ENCODE measurements around the gene LSM4. TPM values are rescaled to one million over a fixed set of nuclear protein-coding genes. Genes with fewer than 3 reads are reported as not detected.

The LSM4 gene
- total and polyA plus RNA-seq, 2 of the 13 experiments (the other 11 are each of a cell fraction or from before 2014, with no cell fraction given) = 65.8 to 166 TPM

- Histone ChIP-seq H3K4me1 (ENCODE audit: insufficient read depth, low read length) (peaks cover 26% of the 10 kb centered on the region), H3K9ac (ENCODE audit: insufficient read depth, low read depth, low read length) (no peak overlapping the region), H3K4me3 (replicated peaks in 1 of 3; ENCODE audit: insufficient read depth in 1 of 3, low read depth in 2 of 3, low read length in 3 of 3) (no peak overlapping the region), H3K4me2 (ENCODE audit: low read depth, low read length) (no peak overlapping the region), H2AFZ (ENCODE audit: low read length) (no peak overlapping the region), H3K27ac (ENCODE audit: extremely low read length, insufficient read depth, low read length) (no peak overlapping the region), H3K79me2 (ENCODE audit: insufficient read depth, low read length) (no peaks in the 10 kb centered on the region), H3K27me3 (ENCODE audit: control insufficient read depth in 1 of 2, insufficient read depth in 2 of 2, low read length in 2 of 2) (peaks cover 0 to 3% of the 10 kb centered on the region in 2 experiments; a peak in 1 of 5 replicates), H4K20me1 (ENCODE audit: insufficient read depth, low read length) (no peaks in the 10 kb centered on the region), H3K36me3 (replicated peaks in 1 of 2; ENCODE audit: control insufficient read depth in 1 of 2, insufficient read depth in 2 of 2, low read length in 2 of 2) (no peaks in the 10 kb centered on the region), H3K9me3 (ENCODE audit: low read length) (no peaks in the 10 kb centered on the region)
- ATAC-seq (no peak), DNase-seq (ENCODE audit: low spot score) (no peak), FAIRE-seq (no peak)
- 72% methylated on average over 2 of the region's 2 CpGs for WGBS (ENCODE audit: low lambda C conversion rate)
- ChIA-PET POLR2A (interaction anchor here (1.4 kb wide), 1 partner anchor 12 kb away, joined by 5 read pairs; the partner anchor contains the start of gene JUND), CTCF (ENCODE audit: low intra/inter-chr PET ratio, low total read pairs) (no interaction called here)
- BruUV-seq (replicated peaks) = no TSS peak
- intact Hi-C loops (cut with micrococcal nuclease; ENCODE audit: unreplicated experiment) (no loop called here), in situ Hi-C loops (cut with HindIII; ENCODE audit: extremely low pct_ligation_motif_present, low pct_unique_long_range_greater_than_20kb) (no loop called here)
- TF ChIP-seq ZFP36 (IDR thresholded peaks at IDR 0.05; ENCODE audit: borderline replicate concordance, low read depth, low read length, partially characterized antibody) (peak; percentile 10), TFDP2 (CRISPR knock-in tag; IDR thresholded peaks at IDR 0.05) (no peak)
Observed at GRCh38 chr19:18269070-18269723, 53.7 kb downstream of the LSM4 start.

- ATAC-seq (no peak), DNase-seq (ENCODE audit: low spot score) (no peak), FAIRE-seq (no peak)
- POLR2A ChIA-PET = no interaction called here
- peaks cover 21% of the 10 kb centered on the region for H3K4me1 ChIP-seq (ENCODE audit: insufficient read depth, low read length)
- H3K9ac ChIP-seq (ENCODE audit: insufficient read depth, low read depth, low read length) = no peak overlapping the region
- peaks cover 5 to 7% of the 10 kb centered on the region in 2 experiments; a peak in 3 of 5 replicates for H3K27me3 ChIP-seq (ENCODE audit: control insufficient read depth in 1 of 2, insufficient read depth in 2 of 2, low read length in 2 of 2)
- CTCF ChIA-PET (ENCODE audit: low intra/inter-chr PET ratio, low total read pairs) = no interaction called here
- H3K4me2 ChIP-seq (ENCODE audit: low read depth, low read length) = no peak overlapping the region
- H2AFZ ChIP-seq (ENCODE audit: low read length) = no peak overlapping the region
- in situ Hi-C loops (cut with HindIII; ENCODE audit: extremely low pct_ligation_motif_present, low pct_unique_long_range_greater_than_20kb) (no loop called here), intact Hi-C loops (cut with micrococcal nuclease; ENCODE audit: unreplicated experiment) (no loop called here)
- no peaks in the 10 kb centered on the region for H3K79me2 ChIP-seq (ENCODE audit: insufficient read depth, low read length)
- H3K4me3 ChIP-seq (replicated peaks in 1 of 3; ENCODE audit: insufficient read depth in 1 of 3, low read depth in 2 of 3, low read length in 3 of 3) = no peak overlapping the region
- 87% methylated on average over 22 of the region's 42 CpGs for WGBS (ENCODE audit: low lambda C conversion rate)
- no peaks in the 10 kb centered on the region for H4K20me1 ChIP-seq (ENCODE audit: insufficient read depth, low read length)
- no peaks in the 10 kb centered on the region for H3K36me3 ChIP-seq (replicated peaks in 1 of 2; ENCODE audit: control insufficient read depth in 1 of 2, insufficient read depth in 2 of 2, low read length in 2 of 2)
- H3K9me3 ChIP-seq (ENCODE audit: low read length) = no peaks in the 10 kb centered on the region
- BruUV-seq (replicated peaks) = no TSS peak
- H3K27ac ChIP-seq (ENCODE audit: extremely low read length, insufficient read depth, low read length) = no peak overlapping the region
- TF ChIP-seq CBX1 (IDR thresholded peaks at IDR 0.05; ENCODE audit: low read depth) (no peak), SP5 (CRISPR knock-in tag; IDR thresholded peaks at IDR 0.05; ENCODE audit: borderline replicate concordance, low read depth) (no peak), BCL3 (CRISPR knock-in tag; IDR thresholded peaks at IDR 0.05) (no peak), ZNF563 (CRISPR knock-in tag; IDR thresholded peaks at IDR 0.05) (no peak), ZNF460 (CRISPR knock-in tag; IDR thresholded peaks at IDR 0.05; ENCODE audit: borderline replicate concordance) (no peak), HCFC1 (IDR thresholded peaks at IDR 0.05; ENCODE audit: low read depth, low read length) (no peak), TBL1XR1 (IDR thresholded peaks at IDR 0.05; ENCODE audit: borderline replicate concordance, low read length, partially characterized antibody) (no peak), NFIB (CRISPR knock-in tag; IDR thresholded peaks at IDR 0.05; ENCODE audit: borderline replicate concordance) (no peak), ZNF607 (CRISPR knock-in tag; IDR thresholded peaks at IDR 0.05; ENCODE audit: borderline replicate concordance) (no peak), ELF4 (CRISPR knock-in tag; IDR thresholded peaks at IDR 0.05; ENCODE audit: borderline replicate concordance) (no peak), ZNF264 (CRISPR knock-in tag; IDR thresholded peaks at IDR 0.05) (no peak)
Observed at GRCh38 chr19:18266771-18267686, 55.8 kb downstream of the LSM4 start.
